22Rv1 (cell line): Measurements from ENCODE around the gene OTOP2.

ENCODE experiments used
- CTCF ChIP-seq: fragments of 450-650 bp; IDR thresholded peaks from 2 replicates; pipeline ENCODE4 v1.5.1; 2017; ENCODE audit warnings: mild to moderate bottlenecking
- ZFX ChIP-seq: fragments of 450-650 bp; IDR thresholded peaks from 2 replicates; pipeline ENCODE4 v1.6.1; 2017; ENCODE audit warnings: antibody characterized with exemption, borderline replicate concordance

- TF ChIP-seq CTCF (no peak), ZFX (no peak)
These were observed 6.6 kb upstream of the OTOP2 start for GRCh38 chr17:74917430-74917829.
